Breast epithelium (tissue), 3 donors: ENCODE data around the gene RCOR2.

ENCODE experiments used
- CTCF ChIP-seq, 3 donors: fragments of 450-650 bp; IDR thresholded peaks; one replicate each; pipeline ENCODE4 v1.5.1; 2016 to 2017; ENCODE audit warnings: antibody characterized with exemption in 3 of 3, mild to moderate bottlenecking in 3 of 3, moderate library complexity in 3 of 3
- POLR2A ChIP-seq: fragments of 450-650 bp; IDR thresholded peaks from one replicate; pipeline ENCODE4 v1.6.1; 2016; ENCODE audit warnings: antibody characterized with exemption, mild to moderate bottlenecking, moderate library complexity
- POLR2AphosphoS5 ChIP-seq, 3 donors: sonication (generic); formaldehyde crosslinking; IDR thresholded peaks; one replicate each; pipeline ENCODE4 v1.6.1; 2017; ENCODE audit warnings: antibody characterized with exemption in 3 of 3

DNA sequence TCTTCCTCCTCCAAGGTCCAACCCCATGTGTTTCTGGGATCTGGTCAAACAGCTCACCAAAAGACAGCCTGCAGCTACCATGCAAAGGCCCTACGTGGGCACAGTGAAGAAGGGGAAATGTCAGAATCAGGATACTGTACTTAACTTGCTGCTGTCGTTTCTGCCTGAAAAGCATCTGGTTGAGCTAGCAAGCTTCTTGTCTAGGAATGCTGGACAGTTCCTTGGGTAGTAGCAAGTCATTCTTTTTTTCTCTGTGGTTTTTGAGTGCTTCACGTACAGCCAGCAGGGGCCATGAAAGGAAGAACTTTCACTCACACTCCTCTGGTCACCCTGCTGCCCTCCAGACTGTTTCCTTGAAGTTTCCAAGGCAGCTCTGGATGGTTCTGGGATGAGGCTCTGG is 24.7 kb downstream of the RCOR2 start:
- TF ChIP-seq CTCF (IDR thresholded peaks at IDR 0.05) (no peak), POLR2AphosphoS5 (IDR thresholded peaks at IDR 0.05) (no peak), POLR2A (no peak)
